Activated CD4-positive, alpha-beta T cell treated with anti-CD3 and anti-CD28 coated beads, Interleukin-2, amount 50 U/mL, for 16 hours (primary cell): ENCODE measurements around the gene ERBB2.

ENCODE experiments used
- DNase-seq: peaks from one replicate; pipeline ENCODE4 v3.0.0-alpha.2; 2020

Gene ERBB2

DNA sequence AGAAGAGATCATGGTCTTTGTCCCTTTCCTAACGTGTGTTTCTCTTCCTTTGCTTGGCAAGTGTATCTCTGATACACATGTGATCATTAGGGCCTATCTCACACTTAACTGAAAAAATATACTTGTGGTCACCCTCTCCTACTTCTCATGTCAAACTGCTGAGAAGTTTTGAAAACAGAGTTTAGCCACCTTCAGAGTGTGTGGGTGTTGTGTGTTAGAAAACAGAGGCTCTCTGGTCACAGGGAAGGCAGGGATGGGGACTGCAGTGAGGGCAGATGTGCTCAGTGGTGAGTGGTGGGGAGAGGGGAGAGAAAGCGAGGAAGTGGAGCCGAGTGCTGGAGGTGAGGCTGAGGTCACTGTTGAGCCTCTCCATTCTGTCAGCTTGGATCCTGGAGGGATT is 67.3 kb downstream of the ERBB2 start:
- no peak for DNase-seq

DNA sequence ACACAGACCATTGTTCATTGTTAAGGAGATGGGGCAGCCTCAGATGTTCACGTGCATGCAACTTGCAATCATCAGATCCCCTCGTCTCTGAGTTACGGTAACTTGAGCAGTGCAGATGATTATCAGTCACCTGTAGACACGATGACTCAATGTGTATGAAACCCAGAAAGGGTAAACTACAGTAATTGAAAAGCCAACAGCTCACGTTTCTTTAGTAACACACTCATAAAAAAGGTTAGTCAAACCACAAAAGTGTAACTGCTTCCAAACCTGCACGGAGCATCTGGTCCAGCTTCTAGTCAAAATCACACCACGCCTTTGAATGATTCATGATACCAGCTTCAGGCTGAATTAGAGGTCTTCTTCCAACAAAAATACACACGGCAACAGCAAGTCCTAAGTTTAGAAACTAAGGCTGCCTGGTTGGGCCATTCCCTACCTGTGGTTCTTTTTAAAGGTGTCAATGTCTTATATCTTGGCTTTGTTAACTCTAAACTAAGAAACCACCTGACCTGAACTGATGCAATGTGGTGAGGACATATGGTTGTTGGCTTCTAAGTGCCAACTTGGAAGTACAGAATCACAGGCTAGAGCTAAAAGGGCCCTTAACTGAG is 70.2 kb downstream of the ERBB2 start:
- peak; percentile 96 for DNase-seq

DNA sequence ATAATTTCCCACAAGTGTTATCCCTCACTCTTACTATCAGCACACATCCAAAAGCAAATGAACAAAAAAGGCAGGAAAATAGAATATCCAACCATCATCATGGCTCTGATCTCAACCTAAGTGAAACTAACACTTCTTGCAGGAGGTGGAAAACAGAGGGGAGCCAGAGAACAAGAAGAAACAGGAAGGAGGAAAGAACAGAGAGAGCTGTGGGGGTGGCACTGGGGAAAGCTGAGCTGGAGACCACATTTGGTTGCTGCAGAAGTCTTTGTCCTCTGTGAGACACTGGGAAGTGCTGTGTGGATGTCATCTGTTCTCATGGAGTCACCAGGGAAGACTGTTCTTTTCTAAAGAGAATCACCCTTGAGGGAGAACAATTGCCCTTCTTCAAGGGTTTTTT is 72.6 kb downstream of the ERBB2 start:
- no peak for DNase-seq

DNA sequence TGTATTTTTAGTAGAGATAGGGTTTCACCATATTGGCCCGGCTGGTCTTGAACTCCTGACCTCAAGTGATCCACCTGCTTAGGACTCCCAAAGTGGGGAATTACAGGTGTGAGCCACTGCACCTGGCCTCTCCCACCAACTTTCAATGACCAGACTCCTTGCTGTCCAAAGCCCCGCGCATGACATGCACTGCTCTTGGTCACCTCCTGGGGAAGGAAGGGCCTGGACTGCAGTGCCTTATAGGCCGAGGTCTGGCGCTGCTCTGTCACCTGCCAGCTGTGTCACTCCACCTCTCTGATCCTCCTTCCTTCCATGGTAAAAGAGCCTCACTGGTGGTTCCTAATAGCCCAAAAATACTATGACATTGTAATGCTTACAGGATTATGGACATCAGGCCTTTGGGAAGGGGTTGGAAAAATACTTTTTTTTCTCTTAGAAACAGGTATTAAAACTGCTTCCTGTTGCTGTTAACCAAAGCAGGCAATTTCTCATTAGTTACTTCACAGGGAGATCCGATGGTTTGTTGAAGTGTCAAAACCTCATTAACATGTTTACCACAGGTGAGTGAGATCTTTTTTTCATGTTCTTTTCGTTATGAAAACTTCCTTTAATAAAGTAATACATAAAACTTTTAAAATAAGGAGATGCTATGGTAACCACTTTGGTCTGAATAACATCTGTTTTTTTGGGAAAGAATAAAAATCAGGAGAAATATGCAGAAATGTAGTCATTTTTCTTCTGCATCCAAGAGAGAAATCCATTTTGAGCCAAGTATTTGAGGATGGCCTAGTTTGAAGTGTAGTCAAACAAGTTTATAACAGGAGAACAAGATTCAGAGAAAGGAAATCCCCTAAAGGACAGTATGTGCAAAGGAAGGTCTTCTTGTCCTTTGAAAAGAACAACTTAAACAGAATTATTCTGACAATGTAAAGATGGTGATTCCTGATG is 73.4 kb downstream of the ERBB2 start:
- no peak for DNase-seq

DNA sequence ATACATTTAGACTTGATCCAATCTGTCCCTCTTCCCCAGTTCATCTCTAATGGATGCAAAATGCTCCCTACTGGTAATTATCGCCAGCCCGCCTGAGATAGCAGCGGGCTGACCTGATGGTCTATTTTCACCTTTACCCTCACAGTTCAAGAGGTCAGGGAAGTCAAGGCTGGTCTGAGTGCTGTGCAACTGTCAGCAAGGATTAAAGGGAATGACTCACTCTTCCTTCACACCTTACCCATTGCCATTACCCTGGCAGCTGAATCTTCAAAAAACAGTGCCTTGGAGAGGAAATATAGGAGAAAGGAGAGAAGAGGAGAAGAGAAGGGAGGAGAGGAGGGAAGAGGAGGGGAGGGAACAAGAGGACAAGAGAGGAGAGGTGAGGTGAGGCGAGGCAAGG is 74.2 kb downstream of the ERBB2 start:
- DNase-seq: no peak

DNA sequence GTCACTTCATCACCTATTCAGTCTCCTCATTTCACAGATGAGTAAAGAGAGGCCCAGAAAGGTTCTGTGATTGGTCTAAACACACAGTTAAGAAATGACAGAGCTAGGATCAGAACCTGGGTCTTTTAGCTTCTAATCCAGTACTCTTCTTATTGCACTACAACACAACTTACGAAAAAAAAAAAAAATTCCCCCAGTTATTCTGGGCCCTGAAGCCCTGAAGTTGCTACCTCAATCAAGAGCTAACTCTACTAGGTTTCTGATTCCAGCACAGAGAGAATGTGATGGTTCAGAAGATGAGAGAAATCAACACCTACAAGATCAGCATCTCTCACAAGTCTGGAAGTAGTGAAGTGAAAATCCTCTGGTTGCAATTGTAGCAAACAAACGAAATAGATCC is 75.2 kb downstream of the ERBB2 start:
- peak; percentile 75 for DNase-seq

DNA sequence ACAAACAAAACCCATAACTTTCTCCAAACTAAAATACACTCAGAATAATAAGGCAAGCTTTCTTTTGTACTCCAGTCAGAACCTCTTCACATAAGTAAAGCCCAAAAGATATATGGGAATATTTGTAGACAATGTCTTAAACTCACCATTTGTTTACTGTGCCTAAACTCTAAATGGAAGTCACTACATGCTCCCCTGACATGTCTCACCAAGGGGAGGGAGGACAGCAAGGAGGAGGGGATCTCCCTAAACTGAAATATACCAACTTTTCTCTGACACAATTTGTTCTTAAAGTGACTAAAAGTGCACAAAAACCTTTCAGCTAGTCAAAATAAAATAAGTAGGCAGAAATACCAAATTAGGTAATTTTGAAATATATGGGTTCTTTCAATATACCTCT is 76.4 kb downstream of the ERBB2 start:
- no peak for DNase-seq

DNA sequence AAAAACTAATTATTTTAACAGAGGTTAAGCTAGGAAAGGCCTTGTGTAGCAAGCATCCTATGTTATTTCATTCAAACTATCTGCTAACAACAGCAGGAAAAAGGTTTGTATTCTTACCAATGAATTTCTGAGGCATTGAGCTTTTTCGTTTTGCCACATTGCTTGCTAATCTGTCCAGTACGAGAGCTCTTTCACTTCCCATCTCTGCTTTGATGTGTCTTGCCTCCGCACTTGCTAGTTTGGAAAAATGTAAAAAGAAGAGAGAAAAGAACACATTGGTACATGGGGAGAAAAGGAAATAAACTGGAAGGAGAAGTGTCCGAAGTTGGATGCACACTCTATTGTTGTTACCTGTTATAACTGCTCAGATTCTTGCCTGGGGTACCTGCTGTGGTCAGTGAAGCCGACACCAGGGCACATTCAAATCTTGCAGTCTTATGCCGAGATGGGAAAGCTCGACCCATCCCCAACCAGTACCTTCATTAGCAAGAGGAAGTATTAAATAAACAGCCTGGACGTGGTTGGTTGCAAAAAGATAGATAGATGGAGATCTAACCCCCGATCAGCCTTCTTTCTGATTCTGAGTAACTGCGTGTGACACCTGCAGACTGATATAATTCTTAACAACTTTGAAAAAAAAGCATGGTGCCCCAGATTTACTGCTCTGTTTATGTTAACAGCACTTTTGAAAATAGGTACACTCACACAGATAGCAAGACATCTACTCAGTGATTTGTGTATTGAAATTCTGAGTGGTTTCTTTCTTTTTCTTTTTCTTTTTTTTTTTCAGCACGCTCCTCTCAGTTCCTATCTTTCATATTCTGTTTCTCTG is 77.9 kb downstream of the ERBB2 start:
- peak; percentile 79 for DNase-seq
